Astrocyte (in vitro differentiated cells and primary cell): ENCODE data around the gene TP73. TPM values are rescaled to one million over a fixed set of nuclear protein-coding genes. Genes with fewer than 3 reads are reported as not detected.

Experiments used
- DNase-seq: peaks from one replicate; pipeline ENCODE4 v3.0.0-alpha.2; 2010; ENCODE audit warnings: low read depth
- FAIRE-seq: peaks from 2 replicates; lab custom pipeline; 2011; peaks lifted over from hg19 to GRCh38; lab: Jason Lieb, UNC
- H2AFZ ChIP-seq: 2 replicates; pipeline ENCODE4 v1.6.0; 2012; ENCODE audit warnings: low read depth, low read length, inconsistent platforms
- H3K27ac ChIP-seq: 2 replicates; pipeline ENCODE4 v1.5.1; 2011; ENCODE audit warnings: low read depth, low read length, inconsistent platforms
- H3K27me3 ChIP-seq: 2 replicates; pipeline ENCODE4 v1.6.0; 2011; ENCODE audit warnings: low read length, inconsistent platforms; ENCODE audit not compliant: insufficient read depth
- H3K36me3 ChIP-seq: 2 replicates; pipeline ENCODE4 v1.5.1; 2011; ENCODE audit warnings: low read length, inconsistent platforms; ENCODE audit not compliant: insufficient read depth
- H3K4me1 ChIP-seq: 2 replicates; pipeline ENCODE4 v1.5.1; 2011; ENCODE audit warnings: low read length, inconsistent platforms; ENCODE audit not compliant: insufficient read depth
- H3K4me2 ChIP-seq: 2 replicates; pipeline ENCODE4 v1.6.0; 2012; ENCODE audit warnings: low read length, inconsistent platforms
- H3K4me3 ChIP-seq: 2 replicates; pipeline ENCODE4 v1.5.1; 2011; ENCODE audit warnings: low read depth, mild to moderate bottlenecking, low read length, inconsistent platforms; ENCODE audit not compliant: insufficient read depth
- H3K79me2 ChIP-seq: 2 replicates; pipeline ENCODE4 v1.6.0; 2012; ENCODE audit warnings: mild to moderate bottlenecking, low read length, inconsistent platforms; ENCODE audit not compliant: insufficient read depth
- H3K9ac ChIP-seq: 2 replicates; pipeline ENCODE4 v1.6.0; 2012; ENCODE audit warnings: mild to moderate bottlenecking, low read length, inconsistent platforms
- H3K9me3 ChIP-seq: 2 replicates; pipeline ENCODE4 v1.5.1; 2012; ENCODE audit warnings: low read depth, mild to moderate bottlenecking, low read length, inconsistent platforms; ENCODE audit not compliant: insufficient read depth
- H4K20me1 ChIP-seq: 2 replicates; pipeline ENCODE4 v1.6.0; 2012; ENCODE audit warnings: low read length, inconsistent platforms; ENCODE audit not compliant: insufficient read depth
- H3K27ac Mint-ChIP-seq: one replicate; pipeline ENCODE4 v1.8.0; 2021; ENCODE audit warnings: mild to moderate bottlenecking, mixed read lengths; ENCODE audit not compliant: unreplicated experiment
- H3K27me3 Mint-ChIP-seq: one replicate; pipeline ENCODE4 v1.8.0; 2021; ENCODE audit warnings: low read depth, mixed read lengths; ENCODE audit not compliant: unreplicated experiment
- H3K36me3 Mint-ChIP-seq: one replicate; pipeline ENCODE4 v1.8.0; 2021; ENCODE audit warnings: low read depth, mixed read lengths; ENCODE audit not compliant: unreplicated experiment
- H3K4me1 Mint-ChIP-seq: one replicate; pipeline ENCODE4 v1.8.0; 2021; ENCODE audit warnings: low read depth, mixed read lengths; ENCODE audit not compliant: unreplicated experiment
- H3K4me3 Mint-ChIP-seq: one replicate; pipeline ENCODE4 v1.8.0; 2021; ENCODE audit warnings: mild to moderate bottlenecking, moderate library complexity, mixed read lengths; ENCODE audit not compliant: unreplicated experiment
- H3K9me3 Mint-ChIP-seq: one replicate; pipeline ENCODE4 v1.8.0; 2021; ENCODE audit warnings: mild to moderate bottlenecking, mixed read lengths; ENCODE audit not compliant: unreplicated experiment
- EZH2 ChIP-seq: IDR thresholded peaks from 2 replicates; pipeline ENCODE4 v1.6.1; 2012; ENCODE audit warnings: mild to moderate bottlenecking, low read length, inconsistent platforms; ENCODE audit not compliant: insufficient read depth
- total RNA-seq: library from RNA; stranded (reverse); gene quantifications from 2 replicates; pipeline ENCODE4 v1.2.1, GENCODE V29; 2021
- TF ChIP-seq, protein P1 (sequence below): IDR thresholded peaks from 2 replicates; pipeline ENCODE4 v1.5.1; 2011; ENCODE audit warnings: low read depth, mild to moderate bottlenecking, inconsistent platforms, low read length, moderate library complexity; ENCODE audit not compliant: insufficient read depth

Gene TP73
- total RNA-seq, 1 donor from 2014 or later: 0.18 TPM

DNA sequence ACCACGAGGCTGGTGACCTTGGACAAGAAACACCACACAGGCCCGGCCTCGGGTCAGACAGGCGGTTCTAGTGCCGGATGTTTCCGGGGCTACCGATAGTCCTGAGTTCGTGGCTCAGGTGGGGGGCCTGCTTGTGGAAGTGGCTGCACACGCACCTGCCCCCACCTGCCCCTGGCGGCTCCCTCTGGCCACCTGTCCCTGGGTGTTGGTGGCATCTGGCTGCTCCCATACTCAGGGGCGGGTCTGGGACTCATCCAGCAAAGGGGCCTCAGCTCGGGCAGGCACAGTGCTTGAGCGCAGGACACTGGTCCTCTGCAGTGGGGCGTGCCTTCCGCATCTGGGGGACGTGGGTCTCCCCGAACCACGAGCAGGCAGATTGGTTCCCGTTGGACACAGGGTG lies 33.6 kb downstream of the TP73 start:
- Histone ChIP-seq H3K36me3 (no peaks in the 10 kb centered on the region), H3K9me3 (no peaks in the 10 kb centered on the region), H3K4me1 (no peaks in the 10 kb centered on the region), H4K20me1 (no peaks in the 10 kb centered on the region), H2AFZ (no peak overlapping the region), H3K4me2 (no peak overlapping the region), H3K27ac (no peak overlapping the region), H3K9ac (no peak overlapping the region), H3K79me2 (no peaks in the 10 kb centered on the region), H3K27me3 (peaks cover 4% of the 10 kb centered on the region), H3K4me3 (no peak overlapping the region)
- H3K27ac Mint-ChIP-seq: no peak overlapping the region
- TF ChIP-seq, protein P1, sequence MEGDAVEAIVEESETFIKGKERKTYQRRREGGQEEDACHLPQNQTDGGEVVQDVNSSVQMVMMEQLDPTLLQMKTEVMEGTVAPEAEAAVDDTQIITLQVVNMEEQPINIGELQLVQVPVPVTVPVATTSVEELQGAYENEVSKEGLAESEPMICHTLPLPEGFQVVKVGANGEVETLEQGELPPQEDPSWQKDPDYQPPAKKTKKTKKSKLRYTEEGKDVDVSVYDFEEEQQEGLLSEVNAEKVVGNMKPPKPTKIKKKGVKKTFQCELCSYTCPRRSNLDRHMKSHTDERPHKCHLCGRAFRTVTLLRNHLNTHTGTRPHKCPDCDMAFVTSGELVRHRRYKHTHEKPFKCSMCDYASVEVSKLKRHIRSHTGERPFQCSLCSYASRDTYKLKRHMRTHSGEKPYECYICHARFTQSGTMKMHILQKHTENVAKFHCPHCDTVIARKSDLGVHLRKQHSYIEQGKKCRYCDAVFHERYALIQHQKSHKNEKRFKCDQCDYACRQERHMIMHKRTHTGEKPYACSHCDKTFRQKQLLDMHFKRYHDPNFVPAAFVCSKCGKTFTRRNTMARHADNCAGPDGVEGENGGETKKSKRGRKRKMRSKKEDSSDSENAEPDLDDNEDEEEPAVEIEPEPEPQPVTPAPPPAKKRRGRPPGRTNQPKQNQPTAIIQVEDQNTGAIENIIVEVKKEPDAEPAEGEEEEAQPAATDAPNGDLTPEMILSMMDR: no peak
- no peak for TF ChIP-seq EZH2
- no peaks in the 10 kb centered on the region for H3K36me3 Mint-ChIP-seq
- peaks cover 3% of the 10 kb centered on the region for H3K9me3 Mint-ChIP-seq
- no peak overlapping the region for H3K4me3 Mint-ChIP-seq
- H3K27me3 Mint-ChIP-seq: peaks cover 11% of the 10 kb centered on the region
- FAIRE-seq: no peak
- H3K4me1 Mint-ChIP-seq: no peaks in the 10 kb centered on the region
- DNase-seq: no peak

DNA sequence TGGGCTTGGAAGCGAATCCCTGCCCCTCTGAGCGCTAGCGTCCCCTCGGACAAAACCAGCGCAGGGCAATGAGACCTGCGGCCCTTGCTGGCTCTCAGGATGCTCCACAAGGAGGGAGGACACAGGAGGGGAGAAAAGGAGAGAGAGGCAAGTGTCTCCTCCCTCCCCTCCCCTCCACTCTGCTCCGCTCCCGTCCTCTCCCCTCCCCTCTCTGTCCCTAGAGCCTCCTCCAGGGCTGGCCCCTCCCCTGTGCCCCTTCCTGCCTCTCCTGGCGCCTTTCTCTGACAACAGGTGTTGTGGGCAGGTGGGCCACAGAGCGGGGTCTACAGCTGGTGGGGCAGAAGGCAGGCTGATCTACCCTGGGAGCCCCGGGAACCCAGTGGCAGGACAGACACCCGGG lies 35.2 kb downstream of the TP73 start:
- TF ChIP-seq, protein P1: no peak
- TF ChIP-seq EZH2: no peak
- Mint-ChIP-seq H3K27ac (no peak overlapping the region), H3K9me3 (peaks cover 3% of the 10 kb centered on the region), H3K36me3 (no peaks in the 10 kb centered on the region), H3K4me3 (no peak overlapping the region), H3K4me1 (no peaks in the 10 kb centered on the region), H3K27me3 (peaks cover 23% of the 10 kb centered on the region)
- DNase-seq: no peak
- no peaks in the 10 kb centered on the region for H3K9me3 ChIP-seq
- no peak for FAIRE-seq
- H4K20me1 ChIP-seq: no peaks in the 10 kb centered on the region
- H3K9ac ChIP-seq: no peak overlapping the region
- H3K36me3 ChIP-seq: no peaks in the 10 kb centered on the region
- H3K4me2 ChIP-seq: no peak overlapping the region
- H3K79me2 ChIP-seq: no peaks in the 10 kb centered on the region
- H3K4me1 ChIP-seq: no peaks in the 10 kb centered on the region
- H3K4me3 ChIP-seq: no peak overlapping the region
- no peak overlapping the region for H3K27ac ChIP-seq
- H2AFZ ChIP-seq: no peak overlapping the region
- peaks cover 4% of the 10 kb centered on the region for H3K27me3 ChIP-seq

DNA sequence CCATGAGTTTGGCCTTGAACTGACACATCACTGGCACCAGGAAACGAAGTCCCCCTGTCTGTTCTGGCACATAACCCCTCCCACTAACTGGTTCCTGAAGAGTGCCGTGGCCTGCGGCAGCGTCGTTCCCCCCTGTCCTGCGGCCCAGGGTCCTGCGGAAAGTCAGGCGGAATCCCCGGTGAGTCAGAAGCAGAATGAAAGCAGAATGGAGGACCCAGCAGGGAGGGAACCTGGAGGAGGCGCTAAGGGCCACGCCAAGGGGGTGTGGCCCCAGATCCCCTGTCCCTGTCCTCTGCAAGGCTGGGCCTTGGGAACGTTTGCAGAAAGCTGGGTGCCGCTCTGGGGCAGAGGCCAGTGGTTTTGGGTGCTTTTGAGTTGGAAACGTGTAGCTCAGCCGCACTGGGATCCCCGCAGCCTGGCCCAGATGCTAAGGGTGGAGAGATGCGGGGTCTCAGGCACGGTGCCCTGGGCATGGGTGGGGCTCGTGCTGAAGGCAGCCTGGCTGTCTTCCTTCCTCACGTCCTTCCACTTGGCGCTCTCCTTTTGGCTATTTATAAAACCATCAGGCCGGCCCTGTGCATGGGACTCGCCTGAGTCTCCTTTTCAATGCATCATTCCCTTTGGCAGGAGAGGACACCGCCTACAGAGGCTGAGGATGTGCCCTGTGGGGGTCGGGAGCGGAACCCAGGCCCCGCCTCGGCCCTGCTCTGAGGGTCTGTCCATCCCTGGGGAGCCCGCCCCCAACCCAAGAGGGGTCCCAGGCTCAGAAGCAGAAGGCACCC lies 36.2 kb downstream of the TP73 start:
- Mint-ChIP-seq H3K27me3 (peaks cover 22% of the 10 kb centered on the region), H3K4me1 (no peaks in the 10 kb centered on the region), H3K36me3 (no peaks in the 10 kb centered on the region), H3K9me3 (no peaks in the 10 kb centered on the region), H3K4me3 (no peak overlapping the region), H3K27ac (no peak overlapping the region)
- no peak for TF ChIP-seq EZH2
- TF ChIP-seq, protein P1: no peak
- no peak for DNase-seq
- Histone ChIP-seq H3K4me3 (no peak overlapping the region), H3K4me1 (no peaks in the 10 kb centered on the region), H3K9me3 (no peaks in the 10 kb centered on the region), H3K36me3 (no peaks in the 10 kb centered on the region), H3K27ac (no peak overlapping the region), H3K9ac (no peak overlapping the region), H3K27me3 (peaks cover 3% of the 10 kb centered on the region), H4K20me1 (no peaks in the 10 kb centered on the region), H2AFZ (no peak overlapping the region), H3K4me2 (no peak overlapping the region), H3K79me2 (no peaks in the 10 kb centered on the region)
- no peak for FAIRE-seq
